Measurements from ENCODE around the gene IFRD2.
A peak's percentile ranks its signal among the peaks of the same experiment; 100 is the strongest.
"Not testable (repeated sequence)": the region's sequence is repeated elsewhere in the genome, so short reads cannot be mapped to it uniquely, and the experiment has no call there.

Gene IFRD2

DNA sequence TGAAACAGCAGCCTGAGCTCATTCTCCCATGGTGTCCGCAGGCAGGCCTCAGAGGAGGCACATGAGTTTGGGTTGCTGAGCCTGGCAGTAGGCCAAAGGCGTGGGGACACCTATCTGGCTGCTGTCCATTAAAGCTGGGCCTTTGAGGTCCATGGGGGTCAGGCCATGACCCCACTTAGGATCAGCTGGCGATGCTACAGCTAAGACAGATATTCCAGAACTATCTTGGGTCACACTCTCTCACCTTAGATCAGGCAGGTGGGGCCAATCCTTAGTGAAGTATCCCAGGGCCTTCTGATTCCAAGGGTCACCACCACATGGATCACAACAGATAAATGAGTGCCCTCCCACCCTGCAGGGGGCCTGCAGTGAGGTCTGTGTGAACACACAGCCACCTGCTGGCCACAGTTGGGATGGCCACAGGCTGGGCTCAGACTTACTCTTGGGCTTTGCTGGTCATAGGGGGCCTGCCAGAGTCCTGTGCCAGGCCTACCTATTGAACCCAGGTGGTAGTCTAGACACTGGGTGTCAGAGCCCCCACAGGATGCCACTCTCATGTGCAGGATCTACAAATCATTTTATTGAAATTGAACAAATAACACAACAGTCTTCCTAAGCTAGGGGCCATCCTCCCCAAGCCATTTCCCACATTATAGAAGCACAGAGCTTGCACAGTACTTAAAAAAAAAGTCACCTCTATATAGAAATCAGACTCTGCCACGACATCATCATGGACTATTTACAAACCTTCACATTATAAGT, 32.3 kb upstream of the IFRD2 start:
- DNase-seq (ENCODE audit: low read depth): peak; percentile 26

DNA sequence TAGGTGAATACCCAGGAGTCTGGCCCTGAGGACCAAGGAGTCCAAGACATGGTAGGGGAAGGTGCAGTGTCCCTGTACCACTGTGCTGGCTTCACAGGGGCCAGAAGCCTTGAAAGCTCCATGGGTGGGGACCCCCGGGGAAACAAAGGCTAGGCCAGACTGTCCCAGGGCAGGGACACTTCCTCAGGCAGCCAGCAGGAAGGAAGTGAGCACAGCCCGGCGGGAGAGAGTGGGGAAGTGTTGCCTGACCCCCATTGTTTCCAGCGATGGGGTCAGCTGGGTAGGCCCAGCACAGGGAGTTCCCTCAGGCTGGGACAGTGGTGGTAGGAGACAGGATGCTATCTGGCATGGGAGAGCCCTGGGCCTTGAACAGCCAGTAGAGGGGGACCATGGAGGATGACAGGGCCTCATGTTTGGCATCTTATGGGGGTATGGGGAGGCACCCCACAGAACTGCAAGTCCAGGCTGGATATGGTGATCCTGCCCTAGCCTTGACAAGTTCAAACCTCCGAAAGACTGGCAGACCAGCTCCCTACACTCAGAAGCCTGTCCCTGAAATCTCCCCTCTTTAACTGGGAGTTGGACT, 31.5 kb upstream of the IFRD2 start:
- no peak for DNase-seq (ENCODE audit: low read depth)

DNA sequence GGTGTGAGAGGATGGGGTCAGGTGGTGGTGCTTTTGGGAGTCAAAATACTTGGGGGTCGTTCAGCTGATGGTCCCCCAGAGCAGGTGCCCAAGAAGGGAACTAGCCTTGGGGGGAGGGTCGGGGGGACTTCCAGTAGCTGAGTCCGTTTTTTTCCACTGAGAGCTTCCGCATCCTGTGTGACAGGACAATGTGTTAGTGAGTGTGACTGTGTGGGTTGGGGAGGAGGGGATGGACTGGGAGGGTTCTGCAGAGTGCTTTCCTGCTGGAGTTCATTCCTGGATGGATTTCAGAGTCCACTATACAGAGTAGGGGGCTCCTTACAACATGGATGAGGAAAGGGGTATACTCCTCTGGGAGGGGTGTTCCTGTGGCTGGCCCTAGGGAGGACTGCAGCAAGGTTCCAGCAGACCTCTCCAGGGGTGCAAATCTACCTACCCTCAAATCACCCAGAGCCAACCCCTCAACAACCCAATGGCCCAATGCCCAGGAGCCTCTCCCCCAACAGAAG, 30.9 kb upstream of the IFRD2 start:
- no peak for DNase-seq (ENCODE audit: low read depth)

- DNase-seq (ENCODE audit: low read depth): no peak
Observed at GRCh38 chr3:50322386-50323091, 30.3 kb upstream of the IFRD2 start, which contains the start of gene HYAL2. TSS of gene HYAL2 (minus strand) at chr3:50322745. CDS start at chr3:50320489, 2,256 bp downstream.

DNA sequence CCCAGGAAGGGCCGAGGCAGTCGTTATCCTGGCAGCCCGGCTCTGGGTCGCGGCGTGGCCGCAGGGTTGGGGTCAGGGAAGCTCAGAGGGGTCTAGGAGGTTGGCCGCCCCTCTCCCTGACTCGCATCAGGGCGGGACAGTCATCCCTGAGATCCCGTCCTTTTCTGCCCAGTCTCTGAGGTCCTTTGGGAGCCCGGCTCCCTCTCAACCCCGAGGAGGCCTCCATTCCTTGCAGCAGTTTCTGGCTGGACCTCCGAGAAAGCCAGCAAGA, 29.8 kb upstream of the IFRD2 start:
- no peak for DNase-seq (ENCODE audit: low read depth)

- DNase-seq (ENCODE audit: low read depth): peak; percentile 61
Observed at GRCh38 chr3:50321336-50322114, 29.3 kb upstream of the IFRD2 start.

DNA sequence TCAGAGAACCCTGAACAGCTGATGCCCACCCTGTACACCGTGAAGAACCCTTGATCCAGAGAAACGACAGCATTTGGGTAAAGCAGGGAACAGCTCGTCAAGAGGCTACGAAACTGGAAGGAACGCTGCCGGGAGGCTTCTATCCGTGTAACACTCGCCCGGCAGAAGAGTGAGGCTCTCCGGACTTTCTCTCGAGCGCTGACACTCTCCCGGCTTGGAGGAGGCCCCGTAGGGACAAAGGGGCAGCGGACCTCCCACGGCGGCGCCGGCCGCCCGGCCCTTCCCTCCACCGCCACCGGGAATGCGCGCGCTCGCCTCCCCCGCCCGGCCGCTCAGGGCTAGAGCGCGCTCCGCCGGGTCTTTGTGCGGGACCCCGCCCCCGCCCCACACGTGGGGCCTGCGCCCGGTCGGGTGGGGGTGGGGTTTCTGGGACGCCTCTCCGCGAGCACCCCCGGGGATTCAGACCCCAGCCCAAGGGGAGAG, 28.7 kb upstream of the IFRD2 start:
- DNase-seq (ENCODE audit: low read depth): peak; percentile 37

- DNase-seq (ENCODE audit: low read depth): no peak
Observed at GRCh38 chr3:50319894-50320625, 27.8 kb upstream of the IFRD2 start.

DNA sequence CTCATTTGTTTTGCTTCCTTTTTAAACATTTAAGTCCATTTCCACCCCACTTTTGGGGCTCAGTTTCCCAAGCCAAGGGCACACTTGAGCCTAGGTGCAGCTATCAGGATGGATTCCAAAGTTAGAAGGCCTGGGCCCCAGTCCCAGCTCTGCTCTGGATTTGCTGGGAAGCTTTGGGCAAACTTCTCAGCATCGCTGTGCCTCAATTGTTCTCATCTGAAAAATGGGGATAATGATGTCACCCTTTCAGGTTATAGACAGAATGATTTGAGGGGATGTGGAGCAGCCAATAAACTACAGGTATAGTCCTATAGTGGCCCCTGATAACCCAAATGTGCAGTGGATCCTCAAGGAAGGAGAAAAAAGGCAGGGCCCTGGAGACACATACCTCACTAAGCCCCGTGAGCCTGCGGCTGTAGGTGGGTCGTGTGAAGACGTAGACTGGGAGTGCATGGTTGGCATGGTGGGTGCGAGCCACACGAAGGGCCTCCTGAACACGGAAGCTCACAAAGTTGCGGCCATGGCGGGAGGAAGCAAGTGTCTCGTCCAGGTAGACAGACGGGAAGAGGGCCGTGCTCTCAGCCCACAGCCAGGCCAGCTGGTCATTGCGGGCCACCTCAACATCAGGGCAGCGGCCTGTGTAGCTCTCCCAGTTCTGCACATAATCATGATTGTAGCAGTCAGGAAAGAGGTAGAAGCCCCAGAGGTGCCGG, 27.1 kb upstream of the IFRD2 start:
- DNase-seq (ENCODE audit: low read depth): no peak

GRCh38 chr3:50318615-50319014, 26.4 kb upstream of the IFRD2 start:
- no peak for DNase-seq (ENCODE audit: low read depth)

GRCh38 chr3:50318163-50318562, 25.9 kb upstream of the IFRD2 start:
- no peak for DNase-seq (ENCODE audit: low read depth)

DNA sequence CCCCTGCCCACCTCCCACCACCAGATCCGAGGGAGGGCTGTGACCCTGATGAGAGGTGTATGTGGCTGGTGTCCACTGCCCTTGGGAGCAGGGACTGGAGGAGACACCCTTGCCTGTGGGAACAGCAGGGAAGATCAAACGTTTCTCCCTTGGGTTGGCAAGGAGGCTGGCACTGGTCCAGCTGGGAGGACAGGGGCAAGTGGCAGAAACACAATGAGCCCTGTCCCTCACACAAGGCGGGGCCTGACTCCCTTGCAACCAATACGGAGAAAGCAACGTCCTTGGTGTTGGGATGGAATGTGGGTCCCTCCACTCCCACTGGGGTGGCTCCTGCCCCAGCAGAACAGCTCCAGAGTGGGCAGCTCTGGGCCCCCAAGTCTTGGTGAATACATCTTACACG, 25.1 kb upstream of the IFRD2 start:
- DNase-seq (ENCODE audit: low read depth): no peak

DNA sequence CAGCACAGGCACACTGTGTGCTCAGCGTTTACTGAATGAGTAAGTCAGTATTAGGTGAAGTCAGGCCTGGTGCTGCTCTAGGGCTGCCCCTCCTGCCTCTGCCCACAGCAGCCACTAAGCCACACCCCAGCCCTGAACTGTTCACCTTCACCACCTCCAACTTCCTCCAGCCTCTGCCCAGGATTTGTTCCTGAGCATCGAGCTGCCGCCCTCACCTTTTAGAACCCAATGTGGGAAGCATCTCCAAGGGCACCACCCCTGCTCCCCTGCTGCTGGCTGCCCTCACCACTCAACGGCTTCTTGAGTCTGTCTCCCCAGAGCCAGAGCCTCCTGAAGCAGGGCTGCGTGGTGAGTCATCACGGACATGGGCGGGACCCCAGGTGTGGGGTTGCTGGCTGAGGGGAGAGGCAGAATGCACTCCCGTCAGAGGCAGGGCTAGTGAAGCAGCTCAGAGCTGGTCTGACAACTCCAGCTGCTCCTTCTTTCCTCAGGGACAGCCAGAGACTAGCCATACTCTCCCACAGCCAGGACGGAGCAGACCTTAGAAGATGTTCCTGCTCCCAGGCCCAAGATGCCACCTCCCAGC, 24.5 kb upstream of the IFRD2 start:
- DNase-seq (ENCODE audit: low read depth): peak; percentile 75

DNA sequence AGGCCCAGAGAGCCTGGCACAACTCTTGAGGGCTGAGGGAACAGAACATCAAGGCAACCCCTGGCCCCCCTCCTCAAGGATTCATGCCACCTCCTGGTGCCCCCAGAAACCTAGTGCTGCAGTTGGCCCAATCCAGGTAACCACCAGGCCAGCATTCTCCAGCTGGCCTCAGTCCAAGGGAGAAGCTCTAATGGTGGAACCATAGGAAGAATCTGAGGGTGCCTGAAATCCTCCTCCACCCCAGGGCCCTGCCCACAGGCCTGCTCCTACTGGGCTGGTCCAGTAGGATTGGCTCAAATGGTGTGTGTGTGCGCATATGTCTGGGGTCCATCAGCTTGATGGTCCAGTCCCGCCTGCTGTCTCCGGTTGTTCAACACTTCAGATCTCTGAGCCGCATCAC, 22.6 kb upstream of the IFRD2 start:
- DNase-seq (ENCODE audit: low read depth): no peak

GRCh38 chr3:50314342-50314741, 22.1 kb upstream of the IFRD2 start:
- DNase-seq (ENCODE audit: low read depth): no peak

- DNase-seq (ENCODE audit: low read depth): not testable (repeated sequence)
Observed at GRCh38 chr3:50312041-50312440, 19.8 kb upstream of the IFRD2 start.

DNA sequence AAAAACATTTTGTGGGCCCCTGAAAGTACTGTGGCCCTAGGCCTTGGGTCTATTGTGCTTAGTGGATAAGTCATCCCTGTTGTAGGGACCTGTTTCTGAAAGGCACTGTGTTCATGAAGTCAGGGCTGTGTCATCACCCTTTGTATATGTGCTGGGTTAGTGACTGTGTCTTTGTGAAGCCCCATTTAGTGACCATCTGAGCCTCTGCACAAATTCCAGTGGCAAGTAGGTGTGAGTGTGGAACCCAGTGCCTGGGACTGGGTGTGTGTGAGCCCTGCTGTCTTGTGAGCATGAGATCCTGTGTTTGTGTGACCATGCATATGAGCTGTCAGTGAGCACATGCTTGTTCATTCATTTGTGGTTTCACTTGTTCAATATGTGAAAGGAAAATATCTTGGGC, 12.4 kb upstream of the IFRD2 start:
- DNase-seq (ENCODE audit: low read depth): no peak

DNA sequence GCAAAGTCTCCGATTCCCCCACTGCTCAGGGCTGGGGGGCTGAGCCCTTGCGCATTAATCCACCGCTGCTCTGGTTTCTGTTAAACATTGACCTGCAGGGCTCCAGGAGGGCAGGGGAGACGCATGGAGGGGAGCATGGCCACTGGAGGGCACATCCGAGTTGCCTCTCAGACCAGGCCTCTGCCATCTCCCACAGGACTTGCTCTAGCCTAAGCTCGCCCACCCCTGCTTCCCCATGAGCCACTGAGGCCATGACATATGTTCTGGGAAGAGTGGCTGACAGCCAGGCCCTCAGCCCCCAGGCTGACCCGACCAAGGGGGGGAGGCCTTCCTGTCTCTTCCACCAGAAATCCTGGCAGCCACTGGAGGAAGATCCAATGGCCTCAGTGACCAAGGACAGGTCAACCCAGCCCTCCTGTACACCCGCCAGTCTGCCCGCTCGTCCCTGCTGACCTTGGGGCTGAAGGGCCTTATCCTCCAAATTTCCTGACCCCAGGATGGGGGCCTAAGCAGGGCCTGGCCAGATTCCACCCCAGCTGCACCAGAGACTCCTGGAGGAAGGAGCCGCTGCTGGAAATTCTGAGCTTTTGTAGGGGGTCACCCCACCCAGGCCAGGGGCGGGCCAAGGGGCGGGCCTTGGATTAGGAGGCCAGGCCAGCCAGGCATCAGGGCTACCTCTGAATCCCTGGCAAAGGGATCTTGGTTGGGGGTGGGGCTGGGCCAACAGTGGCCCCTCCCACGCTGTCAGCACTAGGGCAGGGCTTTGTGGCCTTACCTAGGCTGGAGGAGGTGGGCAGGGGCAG, 11.0 kb upstream of the IFRD2 start, which contains the start of gene HYAL1:
HYAL1 (minus strand) TSS at position 562 of the 803 bp plus-strand sequence. CDS start 618 bp downstream, outside the sequence.
- no peak for DNase-seq (ENCODE audit: low read depth)

Data from T-helper 22 cell (primary cell).